HG02943 (cell line): ENCODE data around the gene SEM1.
"Not testable (repeated sequence)": the region's sequence is repeated elsewhere in the genome, so short reads cannot be mapped to it uniquely, and the experiment has no call there.

Experiments
- ATAC-seq: cut with Tn5 transposase; IDR thresholded peaks from one replicate; pipeline ENCODE4 v1.9.1; 2021; ENCODE audit warnings: mild to moderate bottlenecking, low read depth, moderate library complexity; ENCODE audit not compliant: unreplicated experiment

Gene SEM1

GRCh38 chr7:96709381-96710228 lies at the start of gene SEM1:
Gene SEM1, minus strand, starts transcription at chr7:96709846. Its CDS starts 83 bp downstream, at chr7:96709763.
- peak; percentile 85 for ATAC-seq

- not testable (repeated sequence) for ATAC-seq
Measured at GRCh38 chr7:96757880-96758279, 48.2 kb upstream of the SEM1 start.

GRCh38 chr7:96747418-96747940 lies 37.8 kb upstream of the SEM1 start:
- no peak for ATAC-seq

GRCh38 chr7:96740130-96740529 lies 30.5 kb upstream of the SEM1 start:
- ATAC-seq = no peak

- ATAC-seq = no peak
Measured at GRCh38 chr7:96739609-96740008, 30.0 kb upstream of the SEM1 start.

- no peak for ATAC-seq
Measured at GRCh38 chr7:96739167-96739566, 29.5 kb upstream of the SEM1 start.

GRCh38 chr7:96738705-96739104 lies 29.1 kb upstream of the SEM1 start:
- no peak for ATAC-seq

- ATAC-seq = no peak
Measured at GRCh38 chr7:96737545-96738050, 28.0 kb upstream of the SEM1 start.

- ATAC-seq = no peak
Measured at GRCh38 chr7:96734343-96734742, 24.7 kb upstream of the SEM1 start.

- no peak for ATAC-seq
Measured at GRCh38 chr7:96729820-96730219, 20.2 kb upstream of the SEM1 start.

GRCh38 chr7:96728139-96728538 lies 18.5 kb upstream of the SEM1 start:
- no peak for ATAC-seq

- no peak for ATAC-seq
Measured at GRCh38 chr7:96727534-96728088, 18.0 kb upstream of the SEM1 start.

GRCh38 chr7:96723622-96724021 lies 14.0 kb upstream of the SEM1 start:
- no peak for ATAC-seq

GRCh38 chr7:96722928-96723327 lies 13.3 kb upstream of the SEM1 start:
- ATAC-seq = not testable (repeated sequence)

GRCh38 chr7:96720843-96721242 lies 11.2 kb upstream of the SEM1 start:
- ATAC-seq = no peak

GRCh38 chr7:96719164-96719563 lies 9.5 kb upstream of the SEM1 start:
- ATAC-seq = no peak

GRCh38 chr7:96718107-96719003 lies 8.7 kb upstream of the SEM1 start:
- no peak for ATAC-seq

GRCh38 chr7:96713037-96713436 lies 3.4 kb upstream of the SEM1 start:
- ATAC-seq = no peak

- no peak for ATAC-seq
Measured at GRCh38 chr7:96710544-96710943, 898 bp upstream of the SEM1 start.

GRCh38 chr7:96708872-96709271 lies 774 bp downstream of the SEM1 start:
- peak; percentile 6 for ATAC-seq
